ENCODE measurements around the gene SLX9. TPM values are rescaled to one million over a fixed set of nuclear protein-coding genes. Genes with fewer than 3 reads are reported as not detected.

Gene SLX9
- total and polyA plus RNA-seq, 10 donors: 6.1 to 35.4 (median 27.0) TPM

- TF ChIP-seq POLR2A (IDR thresholded peaks at IDR 0.05) (no peak), POLR2AphosphoS5 (IDR thresholded peaks at IDR 0.05) (peak; percentile 60 to 82 (median 61)), CTCF (IDR thresholded peaks at IDR 0.05 in 8 of 11, conservative IDR thresholded peaks at IDR 0.05 in 3 of 11) (peak in 1 of 11 experiments; percentile 8)
- H3K4me1 ChIP-seq: peaks cover 30 to 99% (median 77%) of the 10 kb centered on the region in 6 donors
- 48 to 58% (median 53%) methylated on average over 25 of the region's 25 CpGs for WGBS, 5 donors
- peak; percentile 91 for DNase-seq
- peaks cover 0 to 75% (median 34%) of the 10 kb centered on the region in 6 donors for H3K36me3 ChIP-seq
- peak overlapping the region in 7 of 8 donors; percentile 37 to 97 (median 67) for H3K27ac ChIP-seq
- H3K9me3 ChIP-seq: no peaks in the 10 kb centered on the region
- intact Hi-C loops (cut with DNase I; ENCODE audit: low total_unique reads): no loop called here
- H3K27me3 ChIP-seq (replicated peaks in 1 of 7): no peaks in the 10 kb centered on the region
- H3K4me3 ChIP-seq: peak overlapping the region in 2 of 8 donors; percentile 1 to 41
Observed at GRCh38 chr21:44907966-44908895, 31.6 kb upstream of the SLX9 start.

GRCh38 chr21:44908908-44909307, 30.9 kb upstream of the SLX9 start:
- intact Hi-C loops (cut with DNase I; ENCODE audit: low total_unique reads): no loop called here
- 91 to 95% (median 93%) methylated on average over 20 to 21 of the region's 21 CpGs for WGBS, 5 donors

DNA sequence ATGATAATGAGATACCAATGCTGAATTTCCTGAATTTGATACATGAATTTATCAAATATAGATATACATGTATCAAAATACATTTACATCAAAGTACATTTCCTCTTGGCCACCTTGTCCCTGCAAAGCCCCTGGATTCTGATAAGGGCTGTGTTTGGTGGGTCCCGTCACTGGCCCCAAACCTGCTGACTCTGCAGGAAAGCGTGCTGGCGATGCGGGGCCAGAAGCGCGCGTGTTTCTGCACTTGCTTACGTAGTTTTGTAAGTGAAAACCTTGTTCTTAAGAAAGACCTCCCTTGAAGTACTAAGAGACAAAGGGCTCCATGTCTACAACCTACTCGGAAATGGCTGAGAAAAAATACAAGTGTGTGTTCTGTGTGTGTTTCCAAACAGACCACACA, 30.1 kb upstream of the SLX9 start:
- TF ChIP-seq POLR2A (IDR thresholded peaks at IDR 0.05) (no peak), POLR2AphosphoS5 (IDR thresholded peaks at IDR 0.05) (no peak), CTCF (IDR thresholded peaks at IDR 0.05 in 8 of 11, conservative IDR thresholded peaks at IDR 0.05 in 3 of 11) (no peak)
- peak overlapping the region in 4 of 8 donors; percentile 93 to 97 (median 96) for H3K27ac ChIP-seq
- WGBS, 5 donors: 86 to 93% (median 93%) methylated on average over 9 of the region's 9 CpGs
- DNase-seq: peak; percentile 49
- H3K4me3 ChIP-seq: no peak overlapping the region
- no peaks in the 10 kb centered on the region for H3K27me3 ChIP-seq (replicated peaks in 1 of 7)
- peaks cover 44 to 99% (median 88%) of the 10 kb centered on the region in 6 donors for H3K4me1 ChIP-seq
- intact Hi-C loops (cut with DNase I; ENCODE audit: low total_unique reads): no loop called here
- H3K9me3 ChIP-seq: no peaks in the 10 kb centered on the region
- H3K36me3 ChIP-seq: peaks cover 0 to 60% (median 25%) of the 10 kb centered on the region in 6 donors

More at GRCh38 chr21:44908908-44909307, 30.9 kb upstream of the SLX9 start:
- H3K4me1 ChIP-seq: peaks cover 36 to 99% (median 80%) of the 10 kb centered on the region in 6 donors
- no peak for DNase-seq
- H3K27ac ChIP-seq: peak overlapping the region in 5 of 8 donors; percentile 64 to 97 (median 93)
- TF ChIP-seq CTCF (IDR thresholded peaks at IDR 0.05 in 8 of 11, conservative IDR thresholded peaks at IDR 0.05 in 3 of 11): no peak
- peak in 2 of 3 donors; percentile 18 to 73 for TF ChIP-seq POLR2AphosphoS5 (IDR thresholded peaks at IDR 0.05)
- H3K27me3 ChIP-seq (replicated peaks in 1 of 7): no peaks in the 10 kb centered on the region
- H3K4me3 ChIP-seq: no peak overlapping the region
- peaks cover 0 to 68% (median 27%) of the 10 kb centered on the region in 6 donors for H3K36me3 ChIP-seq
- no peaks in the 10 kb centered on the region for H3K9me3 ChIP-seq
